Cardiac muscle cell (in vitro differentiated cells and primary cell): Measurements from ENCODE around the gene RABGGTA. TPM values are rescaled to one million over a fixed set of nuclear protein-coding genes. Genes with fewer than 3 reads are reported as not detected.

ENCODE experiments used
- DNase-seq, 2 donors: peaks; one replicate each; pipeline versions ENCODE4 v3.0.0 to v3.0.0-alpha.2; 2010 to 2017; ENCODE audit warnings: low read depth in 1 of 2, low spot score in 1 of 2
- H3K27ac ChIP-seq: fragments of 200-600 bp; sonication (generic); 2 replicates; pipeline ENCODE4 v1.5.1; 2016
- H3K27me3 ChIP-seq: fragments of 200-600 bp; sonication (generic); 2 replicates; pipeline ENCODE4 v1.6.0; 2016; ENCODE audit warnings: control low read depth
- H3K36me3 ChIP-seq: fragments of 200-600 bp; sonication (generic); 2 replicates; pipeline ENCODE4 v1.5.1; 2016; ENCODE audit warnings: control low read depth
- H3K4me1 ChIP-seq: fragments of 200-600 bp; sonication (generic); 2 replicates; pipeline ENCODE4 v1.8.1; 2017; ENCODE audit warnings: low read depth, mild to moderate bottlenecking, mixed run types
- H3K4me3 ChIP-seq: fragments of 200-600 bp; sonication (generic); 2 replicates; pipeline ENCODE4 v1.5.1; 2016; ENCODE audit warnings: mild to moderate bottlenecking
- H3K9me3 ChIP-seq: fragments of 200-600 bp; sonication (generic); 2 replicates; pipeline ENCODE4 v1.5.1; 2017; ENCODE audit warnings: low read depth, mild to moderate bottlenecking, control low read depth
- CTCF ChIP-seq: IDR thresholded peaks from 2 replicates; pipeline ENCODE4 v1.5.1; 2012; ENCODE audit warnings: low read depth, mild to moderate bottlenecking, low read length
- polyA plus RNA-seq: library from polyadenylated mRNA; unstranded; fragments of >200 nt; fragmentation: Nextera tagmentation; extraction: Ambion mirVana; gene quantifications from 2 replicates; pipeline ENCODE4 v1.2.1, GENCODE V29; 2016
- total RNA-seq: library from RNA; depleted of rRNA; stranded (reverse); fragments of >200 nt; gene quantifications from 2 replicates; pipeline ENCODE4 v1.2.3, GENCODE V29; 2016

RABGGTA gene
- total and polyA plus RNA-seq, 2 experiments from 2014 or later: 39.6 to 43.7 TPM

DNA sequence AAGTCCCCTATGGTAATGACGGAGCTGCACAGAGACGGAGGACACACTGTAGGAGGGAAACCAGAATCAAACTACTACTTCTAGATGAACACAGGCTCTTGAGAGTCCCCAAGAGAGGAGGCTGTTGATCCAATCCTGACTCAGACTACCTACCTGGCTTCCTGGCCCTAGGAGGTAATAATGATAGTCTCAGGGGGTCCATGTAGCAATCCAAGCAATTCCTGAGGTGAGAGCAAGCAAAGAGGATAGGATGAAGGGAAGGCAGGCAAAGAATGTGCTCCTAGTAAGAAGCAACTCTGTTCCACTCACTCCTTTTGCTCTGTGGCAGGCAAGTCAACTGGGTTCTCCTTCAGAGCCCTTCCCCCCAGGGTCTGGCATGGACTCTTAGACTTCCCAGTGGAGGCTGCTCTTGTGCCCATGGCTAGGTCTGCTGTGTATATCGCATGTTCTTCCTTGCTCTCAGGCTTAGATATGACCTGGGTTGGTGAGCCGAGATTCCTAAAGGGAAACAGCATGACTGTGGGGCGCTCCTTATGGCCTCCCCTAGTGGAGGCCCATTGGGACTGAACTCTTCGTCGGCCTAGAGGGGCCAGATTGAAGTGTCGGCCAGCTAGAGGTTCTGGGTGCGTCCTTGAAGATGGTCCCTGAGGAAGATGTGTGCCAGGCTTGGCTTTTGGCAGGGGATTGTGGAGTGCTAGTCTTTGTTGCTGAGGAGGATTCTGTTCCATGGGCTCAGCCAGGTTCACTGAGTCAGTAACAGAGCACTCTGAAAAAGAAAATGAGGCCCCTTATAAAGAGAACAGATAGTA is 31.1 kb downstream of the RABGGTA start:
- Histone ChIP-seq H3K4me3 (no peak overlapping the region), H3K36me3 (peaks cover 23% of the 10 kb centered on the region), H3K4me1 (no peaks in the 10 kb centered on the region), H3K9me3 (no peaks in the 10 kb centered on the region), H3K27ac (no peak overlapping the region), H3K27me3 (no peaks in the 10 kb centered on the region)
- DNase-seq: no peak
- TF ChIP-seq CTCF: no peak

DNA sequence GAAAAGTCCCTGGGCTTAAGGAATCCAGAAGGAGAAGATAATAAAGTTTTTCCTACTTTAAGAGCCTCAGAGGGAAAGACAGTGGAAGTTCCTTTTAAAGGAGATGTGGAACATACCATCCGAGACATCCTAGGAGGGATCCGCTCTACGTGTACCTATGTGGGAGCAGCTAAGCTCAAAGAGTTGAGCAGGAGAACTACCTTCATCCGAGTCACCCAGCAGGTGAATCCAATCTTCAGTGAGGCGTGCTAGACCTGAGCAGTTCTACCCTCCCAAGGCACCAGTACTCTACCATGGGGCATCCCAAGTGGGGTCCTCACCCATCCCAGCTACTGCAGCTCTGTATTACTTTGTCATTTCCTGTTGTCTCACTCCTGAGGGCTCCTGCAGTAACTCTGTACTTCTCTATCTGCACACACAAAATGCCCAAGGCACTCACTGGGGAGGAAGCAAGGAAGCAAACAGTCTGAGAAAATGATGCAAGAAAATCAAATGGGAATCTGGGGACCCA is 32.8 kb downstream of the RABGGTA start:
- Histone ChIP-seq H3K36me3 (peaks cover 23% of the 10 kb centered on the region), H3K27ac (no peak overlapping the region), H3K4me3 (no peak overlapping the region)

GRCh38 chr14:24238123-24238522 is 33.3 kb downstream of the RABGGTA start:
- Histone ChIP-seq H3K27ac (no peak overlapping the region), H3K4me3 (no peak overlapping the region), H3K4me1 (peaks cover 6% of the 10 kb centered on the region), H3K36me3 (peaks cover 23% of the 10 kb centered on the region), H3K9me3 (no peaks in the 10 kb centered on the region), H3K27me3 (no peaks in the 10 kb centered on the region)
- no peak for TF ChIP-seq CTCF
- DNase-seq: no peak

More for the DNA sequence above, 32.8 kb downstream of the RABGGTA start:
- no peaks in the 10 kb centered on the region for H3K27me3 ChIP-seq
- no peak for DNase-seq
- TF ChIP-seq CTCF: no peak
- no peaks in the 10 kb centered on the region for H3K9me3 ChIP-seq
- H3K4me1 ChIP-seq: peaks cover 2% of the 10 kb centered on the region

- H3K4me1 ChIP-seq: peaks cover 7% of the 10 kb centered on the region
- no peak for DNase-seq
- no peak overlapping the region for H3K4me3 ChIP-seq
- H3K27ac ChIP-seq: no peak overlapping the region
- peaks cover 23% of the 10 kb centered on the region for H3K36me3 ChIP-seq
- TF ChIP-seq CTCF: no peak
- no peaks in the 10 kb centered on the region for H3K27me3 ChIP-seq
- H3K9me3 ChIP-seq: no peaks in the 10 kb centered on the region
Observed at GRCh38 chr14:24237463-24237955, 33.9 kb downstream of the RABGGTA start.

DNA sequence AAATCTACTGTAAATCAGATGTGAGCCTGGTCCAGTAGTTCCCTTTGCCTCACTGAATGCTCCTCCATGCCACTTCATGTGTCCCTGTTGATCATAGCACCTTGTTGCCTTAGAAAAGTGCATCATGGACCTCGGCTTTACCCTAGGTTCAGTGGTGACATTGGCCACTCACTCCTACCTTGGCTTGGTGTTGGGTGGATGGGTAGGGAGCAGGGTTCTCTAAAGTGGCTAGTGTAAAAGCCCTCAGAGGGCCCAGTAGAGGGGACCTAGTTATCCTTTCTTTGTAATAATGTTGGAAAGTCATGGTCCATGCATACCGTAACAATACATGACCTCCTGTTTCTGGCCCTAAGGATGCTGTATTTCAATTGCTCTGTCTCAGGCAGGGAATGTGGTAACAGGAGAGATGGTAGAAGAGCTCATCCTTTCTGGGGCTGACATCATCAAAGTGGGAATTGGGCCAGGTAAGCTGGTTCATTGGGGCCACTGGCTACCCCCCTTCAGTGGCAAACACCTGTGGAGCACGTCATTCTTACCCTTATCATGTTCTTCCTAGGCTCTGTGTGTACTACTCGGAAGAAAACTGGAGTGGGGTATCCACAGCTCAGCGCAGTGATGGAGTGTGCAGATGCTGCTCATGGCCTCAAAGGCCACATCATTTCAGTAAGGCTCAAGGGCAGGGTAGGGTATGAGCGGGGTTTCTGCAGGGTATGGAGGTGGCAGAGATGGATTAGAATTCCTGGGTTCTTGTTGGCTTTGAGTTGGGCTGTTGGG is 34.5 kb downstream of the RABGGTA start:
- peaks cover 23% of the 10 kb centered on the region for H3K36me3 ChIP-seq
- no peaks in the 10 kb centered on the region for H3K9me3 ChIP-seq
- H3K27me3 ChIP-seq: no peaks in the 10 kb centered on the region
- DNase-seq: no peak
- H3K27ac ChIP-seq: no peak overlapping the region
- H3K4me3 ChIP-seq: no peak overlapping the region
- H3K4me1 ChIP-seq: peaks cover 7% of the 10 kb centered on the region
- TF ChIP-seq CTCF: no peak
